ENCODE measurements around the gene PDLIM1.

GRCh38 chr10:95211606-95212279 lies 79.1 kb downstream of the PDLIM1 start:
- TF ChIP-seq CTCF (IDR thresholded peaks at IDR 0.05 in 2 of 3, conservative IDR thresholded peaks at IDR 0.05 in 1 of 3; ENCODE audit: borderline replicate concordance in 1 of 3, insufficient read depth in 1 of 3, low read depth in 2 of 3, low read length in 2 of 3) (no peak), ZNF274 (IDR thresholded peaks at IDR 0.05; ENCODE audit: low read depth, low read length) (no peak), YY1 (IDR thresholded peaks at IDR 0.05; ENCODE audit: extremely low read depth, insufficient replicate concordance, low read depth, low read length) (no peak), POLR2AphosphoS5 (IDR thresholded peaks at IDR 0.05; ENCODE audit: low read depth, low read length) (no peak), MAX (IDR thresholded peaks at IDR 0.05) (no peak), RAD21 (IDR thresholded peaks at IDR 0.05; ENCODE audit: low read depth) (no peak), POLR2A (IDR thresholded peaks at IDR 0.05; ENCODE audit: borderline replicate concordance, extremely low read depth, insufficient read depth, insufficient read length) (no peak), CEBPB (IDR thresholded peaks at IDR 0.05; ENCODE audit: low read depth) (no peak), TCF7L2 (IDR thresholded peaks at IDR 0.05; ENCODE audit: borderline replicate concordance, extremely low read depth, insufficient read depth, insufficient read length) (no peak), EZH2phosphoT487 (IDR thresholded peaks at IDR 0.05; ENCODE audit: borderline replicate concordance) (no peak), CBX3 (IDR thresholded peaks at IDR 0.05; ENCODE audit: low read depth) (no peak)

Data from HCT116 (cell line).